Suppressor macrophage treated with lipopolysaccharide for 4 hours (primary cell): ENCODE measurements around the gene SOBP.

ENCODE experiments used
- DNase-seq: peaks from one replicate; pipeline ENCODE4 v3.0.0-alpha.2; 2020

SOBP gene

GRCh38 chr6:107666084-107666980 is 176.4 kb downstream of the SOBP start:
- no peak for DNase-seq

DNA sequence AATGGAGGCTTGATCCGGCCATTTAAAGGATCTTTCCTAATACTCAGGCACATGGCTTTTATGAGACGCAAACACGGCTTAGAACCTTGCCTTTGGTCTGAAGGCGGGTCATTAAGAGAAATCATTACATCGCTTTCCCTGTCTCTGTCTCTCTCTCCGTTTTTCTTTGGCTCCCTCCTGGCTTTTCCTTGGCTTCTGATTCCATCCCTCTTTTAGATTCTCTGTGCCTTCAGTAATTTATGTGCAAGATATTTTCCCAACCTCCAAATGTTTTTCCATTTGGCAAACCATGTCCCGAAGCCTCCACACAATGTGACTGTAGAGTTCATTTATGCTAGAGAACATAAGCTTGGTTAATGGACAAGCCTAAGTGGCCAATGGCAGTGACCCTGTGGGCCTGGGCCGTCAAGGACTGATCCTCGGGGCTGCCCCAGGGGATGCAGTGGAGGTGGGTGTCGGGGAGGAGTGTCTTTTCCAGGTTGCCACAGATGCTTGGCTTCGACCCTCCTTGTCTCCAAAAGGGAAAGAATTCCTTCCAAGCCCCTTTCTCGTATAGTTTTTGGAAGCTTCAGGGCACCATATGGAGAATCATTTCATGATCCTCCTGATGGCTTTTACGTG is 177.2 kb downstream of the SOBP start:
- no peak for DNase-seq

DNA sequence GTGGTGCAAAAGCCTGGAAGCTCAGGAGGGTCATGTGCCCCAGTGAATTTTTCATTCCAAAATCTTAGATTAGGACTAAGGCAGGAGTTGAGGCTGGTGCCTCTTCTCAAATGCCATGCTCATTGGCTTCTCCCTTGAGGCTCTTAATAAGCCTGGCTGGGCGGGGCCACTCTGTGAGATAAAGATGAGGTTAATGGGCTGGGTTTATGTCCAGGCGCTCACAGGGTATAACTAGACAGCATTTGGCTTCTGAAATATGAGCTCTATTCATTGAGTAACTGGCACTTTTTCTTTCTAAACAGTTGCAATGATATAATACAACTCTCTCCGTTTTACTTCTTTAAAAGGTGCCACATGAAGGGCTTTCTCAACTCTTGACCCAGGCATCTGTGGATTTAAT is 177.9 kb downstream of the SOBP start:
- DNase-seq: no peak

- no peak for DNase-seq
Observed at GRCh38 chr6:107668743-107669474, 179.0 kb downstream of the SOBP start.

GRCh38 chr6:107670792-107671199 is 180.9 kb downstream of the SOBP start:
- peak; percentile 87 for DNase-seq

DNA sequence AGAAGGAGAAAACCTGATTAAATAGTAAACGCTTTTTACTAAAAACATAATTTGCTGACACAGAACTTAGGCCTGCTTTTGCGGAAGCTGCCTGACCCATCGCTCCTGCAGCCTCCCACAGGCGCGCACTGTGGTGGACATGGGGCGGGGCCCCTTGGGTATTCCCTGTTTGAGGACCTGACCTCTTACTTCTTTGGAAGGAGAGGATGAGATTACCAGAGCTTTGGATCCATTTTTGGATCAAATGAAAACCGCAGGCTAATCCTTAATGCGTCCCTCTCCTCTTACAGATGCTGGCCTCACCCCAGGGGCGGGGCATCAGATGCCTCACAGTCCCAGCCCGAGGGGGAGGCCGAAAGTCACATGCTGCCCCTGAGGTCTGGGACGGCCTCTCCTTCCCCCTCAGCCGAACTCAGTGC is 183.2 kb downstream of the SOBP start:
- DNase-seq: no peak

DNA sequence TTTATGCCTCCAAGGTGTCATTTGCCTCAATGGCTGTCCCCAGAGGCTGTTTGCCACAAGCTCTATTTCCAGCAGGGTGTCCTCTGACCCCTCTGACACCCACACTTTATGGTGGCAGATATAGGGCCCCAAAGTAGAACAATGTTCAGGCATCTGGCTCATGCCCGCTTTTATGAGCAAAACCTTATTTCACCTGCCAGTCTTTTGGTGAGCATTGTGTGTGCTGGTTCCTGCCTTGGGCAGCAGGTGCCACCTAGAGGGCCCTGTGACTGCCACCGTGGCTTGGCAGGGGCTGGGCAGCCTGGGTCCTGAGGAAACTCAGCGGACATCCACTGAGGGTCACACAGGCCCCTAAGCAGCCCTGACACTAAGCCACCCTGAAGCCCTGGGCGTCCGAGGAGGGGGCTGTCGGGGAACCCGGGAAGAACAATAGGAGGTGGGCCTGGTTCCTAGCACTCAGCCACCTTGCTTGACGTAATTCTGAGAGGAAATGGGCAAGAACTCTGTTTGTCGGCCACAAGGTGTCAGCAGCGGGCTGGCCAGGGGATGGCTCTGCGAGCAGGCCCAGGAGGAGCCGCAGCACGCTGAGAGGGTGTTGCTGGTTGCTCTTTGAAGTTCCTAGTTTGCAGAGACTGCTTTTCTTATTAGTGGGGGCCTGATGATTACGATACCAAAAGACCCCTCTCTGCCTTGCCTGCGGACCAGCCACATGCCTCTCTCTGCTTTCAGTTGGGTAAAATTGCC is 185.2 kb downstream of the SOBP start:
- peak; percentile 85 for DNase-seq

GRCh38 chr6:107676042-107676441 is 186.1 kb downstream of the SOBP start:
- no peak for DNase-seq

GRCh38 chr6:107677399-107677798 is 187.5 kb downstream of the SOBP start:
- no peak for DNase-seq

- DNase-seq: no peak
Observed at GRCh38 chr6:107679457-107679856, 189.5 kb downstream of the SOBP start.

DNA sequence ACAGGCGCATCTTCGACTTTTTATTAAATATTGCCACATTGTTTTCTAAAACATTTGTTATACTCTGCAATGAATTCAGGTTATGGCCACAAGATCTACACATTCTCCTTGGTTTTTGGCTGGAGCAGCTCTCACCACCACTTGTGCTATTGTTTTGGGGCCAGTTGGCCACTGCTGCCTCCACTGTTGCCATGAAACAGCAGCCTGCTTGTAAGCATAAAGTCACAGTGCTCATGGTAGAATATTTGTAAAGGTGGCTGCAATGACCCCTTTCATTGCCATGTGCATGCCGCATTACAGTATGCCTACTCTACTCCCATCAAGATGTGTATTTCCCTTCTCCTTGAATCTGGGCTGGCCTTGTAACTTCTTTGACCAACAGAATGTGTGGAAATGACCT is 192.8 kb downstream of the SOBP start:
- no peak for DNase-seq

DNA sequence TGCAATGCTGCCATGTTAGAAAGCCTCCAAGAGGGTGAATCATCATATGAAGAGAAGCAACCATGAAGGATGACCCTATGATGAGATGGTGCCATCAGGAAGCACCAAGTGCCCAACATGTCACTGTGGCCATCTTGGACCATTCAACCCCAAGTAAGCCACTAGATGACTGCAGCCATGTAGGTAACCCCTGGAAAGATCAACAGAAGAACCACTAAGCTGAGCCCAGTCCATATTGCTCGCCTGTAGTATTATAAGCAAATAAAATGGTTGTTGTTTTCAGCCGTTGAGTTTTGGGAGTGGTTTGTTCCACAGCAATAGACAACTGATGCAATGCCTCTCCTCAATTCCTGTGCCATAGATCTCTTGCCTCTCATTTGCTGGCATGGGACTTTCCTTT is 193.3 kb downstream of the SOBP start:
- no peak for DNase-seq

DNA sequence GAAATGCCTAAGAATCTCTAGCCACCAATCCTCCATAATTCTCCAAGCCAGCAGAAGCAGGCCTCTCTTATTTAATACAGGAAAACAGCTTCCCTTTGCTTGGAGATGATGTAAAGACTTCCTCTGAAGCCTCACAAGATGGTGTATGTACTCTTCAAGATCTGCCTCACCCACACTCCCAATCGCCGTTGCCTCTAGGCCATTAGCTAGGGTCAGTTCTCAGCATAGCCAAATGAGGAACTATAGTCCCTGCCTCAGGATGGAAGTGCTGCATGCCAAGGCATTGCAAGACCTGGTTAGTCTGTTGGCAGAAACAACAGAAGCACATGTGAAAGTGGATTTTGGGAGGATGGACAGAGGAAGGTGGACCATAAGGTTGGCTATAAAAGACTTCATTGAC is 195.1 kb downstream of the SOBP start:
- DNase-seq: no peak

GRCh38 chr6:107689190-107689589 is 199.3 kb downstream of the SOBP start:
- no peak for DNase-seq

DNA sequence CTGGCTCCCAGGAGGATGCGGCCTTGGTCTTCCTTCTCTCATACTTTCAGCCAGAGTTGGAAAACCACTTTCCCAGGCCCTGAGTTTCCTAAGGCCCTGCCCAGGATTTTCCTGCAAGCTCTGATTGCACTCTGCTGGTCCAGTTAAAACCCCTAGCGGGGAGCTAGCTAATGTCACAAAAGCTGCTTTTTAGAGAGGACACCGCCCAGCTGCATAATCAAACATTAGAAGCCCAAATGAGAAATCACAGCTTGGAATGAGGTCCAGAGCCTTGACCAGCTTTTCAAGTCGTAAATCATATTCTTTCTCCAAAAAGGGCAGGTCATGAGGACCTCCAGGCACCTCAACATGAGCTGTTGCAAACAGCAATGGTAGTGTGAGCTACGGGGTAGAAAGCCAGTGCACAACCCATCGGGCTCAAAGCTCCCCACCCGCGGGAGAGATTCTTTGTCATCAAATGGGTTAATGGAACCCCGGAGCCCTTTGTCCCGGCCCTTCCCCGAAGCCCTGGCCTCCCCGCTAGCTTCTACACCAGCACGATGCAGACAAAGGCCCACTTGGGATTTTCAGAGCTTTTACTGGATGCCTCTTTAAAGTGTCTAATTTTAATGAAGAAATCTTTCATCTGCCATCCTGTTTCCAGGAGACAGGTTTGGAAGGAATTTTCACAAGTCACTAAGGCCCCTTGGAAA is 200.2 kb downstream of the SOBP start:
- no peak for DNase-seq

GRCh38 chr6:107690643-107691061 is 200.7 kb downstream of the SOBP start:
- DNase-seq: no peak

DNA sequence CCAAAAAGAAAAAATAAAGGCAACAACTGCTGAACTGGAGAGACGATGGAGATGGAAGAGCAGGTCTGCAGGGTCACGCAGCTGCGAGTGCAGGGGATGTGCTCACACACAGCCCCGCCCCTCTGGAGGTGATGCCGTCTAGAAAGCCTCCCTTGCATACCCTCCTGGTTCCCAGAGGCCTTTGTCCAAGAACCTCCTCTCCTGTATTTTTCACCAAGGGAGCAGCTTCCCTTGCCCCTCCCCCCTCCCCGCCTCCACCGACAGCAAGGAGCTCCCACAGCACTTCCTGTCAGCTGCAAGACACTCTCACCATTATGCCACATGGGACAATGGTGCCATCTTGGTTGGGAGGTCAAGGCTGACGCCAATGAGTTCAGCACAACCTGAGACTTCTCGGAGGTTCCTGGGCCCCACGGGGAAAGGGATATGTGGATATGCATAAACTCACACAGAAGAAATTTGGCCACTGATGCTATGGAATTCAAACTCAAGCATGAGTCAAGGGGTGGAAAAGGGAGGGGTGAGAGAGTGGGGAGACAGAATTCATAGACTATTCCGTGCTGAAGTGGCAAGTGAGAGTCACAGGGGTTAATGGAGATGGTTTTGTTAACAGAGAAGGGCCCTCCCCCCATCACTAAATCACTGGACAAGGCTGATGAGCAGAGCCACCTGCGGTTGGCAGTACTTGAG is 201.3 kb downstream of the SOBP start:
- DNase-seq: no peak

DNA sequence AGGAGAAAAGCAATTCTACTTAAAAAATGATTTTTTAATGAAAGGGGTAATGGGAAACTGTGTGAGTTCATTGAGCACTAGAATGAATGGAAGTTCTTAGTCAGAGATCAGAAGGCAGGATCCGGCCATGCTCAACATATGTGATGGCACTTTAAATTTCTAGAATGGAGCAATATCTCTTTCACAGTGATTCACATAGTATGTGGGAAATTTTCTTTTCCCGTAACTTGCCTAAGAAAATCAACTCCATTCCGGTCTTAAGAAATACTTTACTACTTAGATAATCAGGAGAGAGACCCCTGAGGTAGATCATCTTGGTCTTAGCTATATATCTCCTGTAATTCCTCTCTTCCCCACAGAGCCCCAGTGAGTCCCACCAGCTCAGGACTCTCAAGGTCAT is 202.4 kb downstream of the SOBP start:
- DNase-seq: no peak

GRCh38 chr6:107695061-107695720 is 205.3 kb downstream of the SOBP start:
- DNase-seq: peak; percentile 17

GRCh38 chr6:107697682-107698081 is 207.8 kb downstream of the SOBP start:
- DNase-seq: no peak

DNA sequence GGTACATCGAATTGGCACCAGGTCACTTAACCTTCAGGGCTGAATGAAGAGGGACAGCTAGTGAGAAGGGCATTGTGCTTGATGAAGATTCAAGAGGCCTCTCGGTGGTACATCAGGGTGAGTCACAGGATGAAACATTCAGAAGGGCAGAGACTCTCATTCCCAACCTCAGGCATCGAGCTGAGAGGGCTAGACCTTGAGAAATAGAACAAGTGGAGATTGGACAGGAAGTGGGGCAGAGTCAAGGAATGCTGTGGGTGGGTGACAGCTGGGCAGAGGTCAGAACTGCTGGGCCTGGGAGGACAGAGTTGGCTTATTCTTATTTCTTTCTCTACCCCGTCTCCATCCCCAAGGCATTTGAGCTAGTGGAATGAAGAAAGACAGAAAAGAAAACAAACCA is 208.2 kb downstream of the SOBP start:
- DNase-seq: no peak
